Right cardiac atrium (tissue), 5 donors: ENCODE results near the gene PES1. TPM values are rescaled to one million over a fixed set of nuclear protein-coding genes. Genes with fewer than 3 reads are reported as not detected.

Source experiments
- ATAC-seq, 2 donors: fragments of 200-7000 bp; cut with Tn5 transposase; one replicate each; pipeline versions ENCODE4 v1.8.0 to v1.9.1; 2020; ENCODE audit warnings: moderate library complexity in 2 of 2, mild to moderate bottlenecking in 1 of 2
- DNase-seq, 3 donors: peaks; one replicate each; pipeline ENCODE4 v3.0.0-alpha.2; 2020
- H3K27ac ChIP-seq: one replicate; pipeline ENCODE4 v1.5.1; 2013; ENCODE audit warnings: mild to moderate bottlenecking, low read length, control low read depth, moderate library complexity
- H3K27me3 ChIP-seq: one replicate; pipeline ENCODE4 v1.6.1; 2013; ENCODE audit not compliant: control insufficient read depth, insufficient read depth
- H3K4me1 ChIP-seq: one replicate; pipeline ENCODE4 v1.6.1; 2013; ENCODE audit warnings: low read length; ENCODE audit not compliant: control insufficient read depth, insufficient read depth
- H3K4me3 ChIP-seq: one replicate; pipeline ENCODE4 v1.5.1; 2013; ENCODE audit warnings: low read length, control low read depth
- H3K9me3 ChIP-seq: one replicate; pipeline ENCODE4 v1.6.1; 2013; ENCODE audit warnings: low read length; ENCODE audit not compliant: control insufficient read depth
- WGBS: extraction: QIAGEN DNeasy Blood & Tissue Kit; methylation state at CpG from one replicate; pipeline ENCODE4 v1.1.7; 2013; 5-methylcytosine and 5-hydroxymethylcytosine counted together
- intact Hi-C, 4 donors: fragments of 100-400 bp; cut with DNase I; formaldehyde crosslinking; loops; one replicate each; pipeline versions ENCODE4 v1.11.0 to v1.14.0; 2022 to 2023
- polyA plus RNA-seq: library from polyadenylated mRNA; stranded (reverse); fragments of 200-250 nt; gene quantifications from one replicate; pipeline ENCODE4 v1.2.3, GENCODE V29; 2013
- total RNA-seq, 4 donors: library from RNA; stranded (reverse); fragmentation: NEBNext Ultra II Directional; extraction: Animal tissue kit (Norgen Biotek cat#: 25700); gene quantifications; one replicate each; pipeline ENCODE4 v1.2.1, GENCODE V29; 2021
- donor health status: healthy with polysubstance abuse.
- donor health status: DM: no; HTN: yes; CAD: no.
- donor health status: DM: no; HTN: no; CAD: no.
- donor health status: DM: no; HTN: yes; CAD: no; lungs with severe emphysema.
- donor health status: DM: yes; HTN: yes; CAD: no.

PES1 gene
- total and polyA plus RNA-seq, 5 donors = 20.1 to 31.9 (median 23.7) TPM

DNA sequence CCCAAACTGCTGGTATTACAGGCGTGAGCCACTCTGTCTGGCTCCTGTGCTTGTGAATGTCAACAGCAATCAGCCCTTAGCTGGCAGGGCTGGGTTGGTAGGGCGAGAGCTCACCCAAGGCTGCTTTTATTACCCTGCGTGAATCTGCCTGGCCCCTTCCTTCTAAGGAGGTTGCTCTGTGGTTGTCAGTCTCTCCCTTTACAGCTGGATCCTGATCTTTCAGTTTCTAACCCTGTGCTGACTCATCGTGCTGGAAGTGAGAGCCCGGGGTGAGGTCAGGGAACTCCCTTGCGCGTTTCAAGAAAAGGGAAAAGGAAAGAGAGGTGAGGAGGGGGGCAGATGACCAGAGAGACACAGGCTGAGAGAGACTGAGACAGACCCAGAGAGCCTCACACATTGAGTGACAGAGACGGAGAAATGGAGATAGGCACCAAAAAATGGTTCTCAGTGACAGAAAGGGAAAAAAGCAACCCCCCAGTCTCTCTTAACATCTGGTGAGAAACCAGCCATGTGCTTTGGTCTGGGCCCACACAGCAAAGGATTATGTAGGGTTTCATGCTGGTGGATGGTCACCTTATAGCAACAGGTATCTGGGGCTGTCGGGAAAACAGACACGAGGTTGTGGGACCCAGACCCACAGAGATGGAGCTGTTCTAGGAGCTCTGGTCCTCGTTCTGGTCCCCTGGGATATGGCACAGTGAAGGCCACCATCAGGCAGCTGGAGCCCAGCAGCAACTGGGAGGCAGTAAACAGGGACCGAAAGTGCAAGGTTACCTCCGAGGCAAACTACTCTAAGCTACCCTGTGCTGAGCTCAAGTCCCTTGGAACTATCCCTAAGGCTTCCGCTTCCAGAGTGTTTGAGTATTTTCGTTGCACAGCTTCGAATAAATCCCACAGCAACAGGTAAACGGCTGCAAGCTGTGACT is 17.8 kb upstream of the PES1 start:
- 59% methylated on average over 17 of the region's 17 CpGs for WGBS
- H3K4me1 ChIP-seq = no peaks in the 10 kb centered on the region
- no peaks in the 10 kb centered on the region for H3K9me3 ChIP-seq
- H3K4me3 ChIP-seq = no peak overlapping the region
- H3K27me3 ChIP-seq = no peaks in the 10 kb centered on the region
- H3K27ac ChIP-seq = no peak overlapping the region
- intact Hi-C loops = no loop called here
- peak; percentile 59 to 69 for ATAC-seq
- DNase-seq = peak in 2 of 3 donors; percentile 59 to 70

DNA sequence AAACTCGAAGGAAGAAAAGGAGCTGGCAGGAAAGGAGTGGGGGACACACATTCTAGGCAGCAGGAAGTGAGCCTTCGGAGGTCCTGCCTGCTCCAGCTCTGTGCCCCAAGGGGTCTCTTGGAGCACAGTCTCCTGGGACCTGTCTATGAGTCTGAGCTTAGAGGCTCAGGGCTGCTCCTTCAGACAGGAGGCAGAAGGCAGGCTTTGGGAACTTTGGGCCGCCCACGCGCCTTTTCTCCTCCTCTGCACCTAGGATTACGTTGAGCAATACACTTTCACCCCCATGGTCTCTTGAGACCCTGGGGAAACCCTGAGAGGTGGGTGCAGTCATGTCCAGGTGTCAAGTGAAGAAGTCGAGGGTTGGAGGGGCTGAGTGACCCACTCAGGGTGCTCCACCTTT is 16.2 kb upstream of the PES1 start:
- H3K4me3 ChIP-seq = no peak overlapping the region
- DNase-seq = no peak
- intact Hi-C loops = no loop called here

DNA sequence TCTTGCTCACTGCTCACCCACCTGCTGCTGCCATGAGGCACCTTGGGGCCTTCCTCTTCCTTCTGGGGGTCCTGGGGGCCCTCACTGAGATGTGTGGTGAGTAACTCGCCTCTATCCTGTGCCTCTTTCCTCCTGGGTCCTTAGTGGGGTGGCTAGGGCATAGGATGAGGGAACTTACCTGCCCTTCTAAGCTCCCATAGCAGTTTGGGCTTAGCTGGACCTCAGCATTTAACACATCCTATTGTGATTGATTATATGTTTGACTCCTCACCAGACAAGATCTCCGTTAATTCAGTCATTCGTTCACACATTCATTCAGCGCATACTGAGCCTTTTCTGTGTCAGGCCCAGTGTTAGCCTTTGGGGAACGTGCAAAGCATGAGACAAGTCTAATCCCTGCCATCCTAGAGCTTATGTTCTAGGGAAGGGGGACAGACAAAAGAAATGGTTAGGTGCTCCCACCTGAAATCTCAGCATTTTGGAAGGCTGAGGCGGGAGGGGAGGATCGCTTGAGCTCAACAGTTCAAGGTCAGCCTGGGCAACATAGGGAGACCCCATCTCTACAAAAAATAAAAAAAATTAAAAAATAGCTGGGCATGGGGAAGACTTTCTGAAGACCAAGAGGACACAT is 15.7 kb upstream of the PES1 start:
- ATAC-seq = no peak
- Histone ChIP-seq H3K27me3 (no peaks in the 10 kb centered on the region), H3K9me3 (no peaks in the 10 kb centered on the region), H3K4me1 (no peaks in the 10 kb centered on the region), H3K4me3 (peak overlapping the region; percentile 90), H3K27ac (peak overlapping the region; percentile 84)
- WGBS = 70% methylated on average over 7 of the region's 7 CpGs
- intact Hi-C loops = no loop called here
- DNase-seq = no peak

More for the DNA sequence above, 16.2 kb upstream of the PES1 start:
- 81% methylated on average over 7 of the region's 7 CpGs for WGBS
- no peak for ATAC-seq
- Histone ChIP-seq H3K27ac (no peak overlapping the region), H3K4me1 (no peaks in the 10 kb centered on the region), H3K9me3 (no peaks in the 10 kb centered on the region), H3K27me3 (no peaks in the 10 kb centered on the region)

DNA sequence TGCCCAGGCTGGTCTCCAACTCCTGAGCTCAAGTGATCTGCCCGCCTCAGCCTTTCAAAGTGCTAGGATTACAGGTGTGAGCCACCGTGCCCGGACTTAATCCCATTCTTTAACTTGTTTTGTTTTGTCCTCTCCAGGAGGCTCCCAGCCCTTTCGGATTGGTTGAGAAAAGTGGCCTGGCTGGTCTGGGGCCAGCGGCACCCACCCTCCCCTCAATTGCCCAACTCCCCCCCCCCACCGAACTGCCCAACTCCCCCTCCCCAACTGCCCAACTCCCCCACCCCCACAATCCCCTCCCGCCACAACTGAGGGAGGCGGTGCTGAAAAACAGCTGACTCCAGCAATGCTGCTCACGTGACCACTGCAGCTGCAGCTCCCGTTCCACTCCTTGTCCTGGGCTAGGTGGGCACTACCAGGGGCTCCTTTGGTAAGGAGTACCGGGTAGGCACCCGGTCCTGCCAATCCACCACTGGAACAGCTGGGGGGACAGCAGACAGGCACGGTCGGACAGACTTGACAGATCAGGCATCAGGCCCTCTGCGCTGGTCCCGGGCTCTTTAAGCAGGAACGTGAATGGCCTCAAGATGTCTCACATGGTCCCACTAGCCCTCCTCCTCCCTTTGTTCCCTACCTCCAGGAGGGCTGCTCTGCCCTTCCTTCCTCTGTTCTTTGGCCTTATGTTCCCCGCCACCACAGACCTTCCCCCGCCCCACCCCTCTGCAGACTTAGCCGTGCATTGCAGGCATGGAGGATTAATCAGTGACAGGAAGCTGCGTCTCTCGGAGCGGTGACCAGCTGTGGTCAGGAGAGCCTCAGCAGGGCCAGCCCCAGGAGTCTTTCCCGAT is 15.0 kb upstream of the PES1 start, which contains the start of gene TCN2:
Gene TCN2 (plus strand): TSS at position 720 of the 845 bp plus-strand sequence. CDS start 158 bp downstream, outside the sequence.
- Histone ChIP-seq H3K9me3 (no peaks in the 10 kb centered on the region), H3K27me3 (no peaks in the 10 kb centered on the region), H3K4me1 (no peaks in the 10 kb centered on the region), H3K27ac (peak within 1 kb of the TSS; percentile 91), H3K4me3 (peak within 1 kb of the TSS; percentile 90)
- WGBS = under 1% methylated on average over 24 of the region's 24 CpGs
- ATAC-seq (peak; percentile 84 to 93), DNase-seq (peak; percentile 79 to 86 (median 82))
- intact Hi-C loops = no loop called here

DNA sequence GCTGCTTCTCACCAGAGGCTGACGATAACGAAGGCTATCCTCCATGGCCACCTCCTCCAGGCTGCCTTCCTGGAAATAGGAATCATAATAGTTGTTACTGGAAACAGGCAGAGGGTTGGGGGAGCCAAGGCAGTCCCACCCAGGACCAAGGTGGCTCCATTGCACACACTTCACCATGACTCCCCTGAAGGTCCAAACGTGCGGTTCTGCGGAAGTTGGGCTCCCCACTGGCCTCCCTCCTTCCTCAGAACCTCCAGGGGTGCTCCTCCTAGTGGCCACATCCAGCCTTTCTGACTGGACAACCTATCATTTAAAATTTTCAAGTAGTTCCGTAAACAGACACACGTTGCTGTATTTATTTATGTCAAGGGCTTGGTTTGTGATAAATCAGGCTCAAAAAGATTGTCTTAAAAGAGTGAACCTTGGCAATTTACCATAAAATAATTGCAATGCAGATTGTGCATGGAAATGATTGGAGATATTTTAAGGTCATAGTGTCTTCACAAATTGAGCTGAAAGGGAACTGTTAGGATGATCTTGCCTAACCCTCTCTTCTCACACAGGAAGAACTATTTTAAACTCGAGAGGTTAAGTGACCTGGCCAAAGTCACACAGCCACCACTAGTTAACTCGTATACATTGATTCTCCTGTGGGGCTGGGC is 13.9 kb upstream of the PES1 start:
- intact Hi-C loops = no loop called here
- ATAC-seq (peak; percentile 16 to 33), DNase-seq (peak; percentile 61 to 83 (median 78))
- H3K27me3 ChIP-seq = no peaks in the 10 kb centered on the region
- no peak overlapping the region for H3K27ac ChIP-seq
- no peaks in the 10 kb centered on the region for H3K9me3 ChIP-seq
- 24% methylated on average over 9 of the region's 9 CpGs for WGBS
- H3K4me3 ChIP-seq = peak overlapping the region; percentile 90
- no peaks in the 10 kb centered on the region for H3K4me1 ChIP-seq

DNA sequence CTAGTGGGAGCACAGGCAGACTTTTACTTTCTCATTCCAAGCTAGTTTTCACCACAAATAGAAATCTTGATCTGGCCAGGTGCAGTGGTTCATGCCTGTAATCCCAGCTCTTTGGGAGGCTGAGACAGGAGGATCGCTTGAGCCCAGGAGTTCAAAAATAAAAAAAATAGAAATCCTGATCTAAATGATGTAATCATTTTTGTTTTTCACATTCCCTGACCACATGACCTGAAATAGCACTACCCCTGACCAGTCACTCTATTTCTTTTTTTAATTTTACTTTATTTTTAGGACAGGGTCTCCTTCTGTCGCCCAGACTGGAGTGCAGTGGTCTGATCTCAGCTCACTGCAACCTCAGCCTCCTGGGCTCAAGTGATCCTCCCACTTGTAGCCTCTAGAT is 13.0 kb upstream of the PES1 start:
- no peaks in the 10 kb centered on the region for H3K9me3 ChIP-seq
- no peak for DNase-seq

DNA sequence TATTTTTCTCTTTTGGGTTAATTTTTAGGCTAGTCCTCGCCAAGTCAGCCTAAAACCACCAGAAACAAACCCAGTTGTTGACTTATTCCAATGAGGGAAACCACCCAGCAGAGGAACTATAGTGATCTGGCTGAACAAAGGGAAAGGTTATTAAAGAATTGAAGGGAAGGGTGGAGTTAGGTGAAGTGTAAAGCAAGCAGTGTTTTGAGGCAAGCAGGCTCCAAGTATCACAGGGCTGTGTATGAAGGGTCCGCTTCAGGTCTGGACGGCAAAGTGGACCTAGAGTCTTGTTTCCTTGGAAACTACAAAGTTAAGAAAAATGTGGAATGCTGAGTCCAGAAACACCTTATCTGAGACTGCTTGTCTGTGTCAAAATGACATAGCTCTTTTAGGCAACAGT is 12.1 kb upstream of the PES1 start:
- no peaks in the 10 kb centered on the region for H3K27me3 ChIP-seq

More for the DNA sequence above, 13.0 kb upstream of the PES1 start:
- H3K27me3 ChIP-seq = no peaks in the 10 kb centered on the region
- intact Hi-C loops = no loop called here
- WGBS = 88% methylated on average over 2 of the region's 2 CpGs
- H3K4me1 ChIP-seq = no peaks in the 10 kb centered on the region
- H3K4me3 ChIP-seq = no peak overlapping the region
- no peak for ATAC-seq
- no peak overlapping the region for H3K27ac ChIP-seq

DNA sequence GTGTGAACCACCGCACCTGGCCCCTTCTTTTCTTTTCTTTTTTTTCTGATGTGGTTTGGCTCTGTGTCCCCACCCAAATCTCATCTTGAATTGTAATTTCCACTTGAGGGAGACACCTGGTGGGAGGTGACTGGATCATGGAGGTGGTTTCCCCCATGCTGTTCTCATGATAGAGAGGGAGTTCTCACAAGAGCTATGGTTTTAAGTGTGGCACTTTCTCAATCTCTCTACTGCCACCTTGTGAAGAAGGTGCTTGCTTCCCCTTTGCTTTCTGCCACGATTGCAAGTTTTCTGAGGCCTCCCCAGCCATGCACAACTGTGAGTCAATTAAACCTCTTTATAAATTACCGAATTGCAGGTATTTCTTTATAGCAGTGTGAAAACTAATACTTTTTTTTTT is 10.3 kb upstream of the PES1 start:
- ATAC-seq (no peak), DNase-seq (no peak)
- Histone ChIP-seq H3K4me3 (no peak overlapping the region), H3K27me3 (no peaks in the 10 kb centered on the region), H3K9me3 (no peaks in the 10 kb centered on the region), H3K27ac (no peak overlapping the region), H3K4me1 (no peaks in the 10 kb centered on the region)
- 66% methylated on average over 3 of the region's 3 CpGs for WGBS
- intact Hi-C loops = no loop called here

More for the DNA sequence above, 12.1 kb upstream of the PES1 start:
- H3K4me3 ChIP-seq = no peak overlapping the region
- no peaks in the 10 kb centered on the region for H3K9me3 ChIP-seq
- H3K4me1 ChIP-seq = no peaks in the 10 kb centered on the region
- DNase-seq (no peak), ATAC-seq (no peak)
- intact Hi-C loops = no loop called here
- no peak overlapping the region for H3K27ac ChIP-seq
- WGBS = 77% methylated on average over 3 of the region's 3 CpGs

DNA sequence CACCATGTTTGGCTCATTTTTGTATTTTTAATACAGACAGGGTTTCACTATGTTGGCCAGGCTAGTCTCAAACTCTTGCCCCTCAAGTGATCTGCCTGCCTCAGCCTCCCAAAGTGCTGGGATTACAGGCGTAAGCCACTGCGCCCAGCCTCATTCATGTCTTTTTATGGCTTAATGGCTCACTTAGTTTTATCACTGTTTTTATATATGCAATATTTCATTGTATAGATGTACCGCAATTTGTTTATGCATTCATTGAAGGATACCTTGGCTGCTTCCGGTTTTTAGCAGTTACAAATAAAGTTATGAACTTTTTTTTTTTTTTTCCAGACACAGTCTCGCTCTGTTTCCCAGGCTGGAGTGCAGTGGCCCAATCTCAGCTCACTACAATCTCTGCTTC is 9.8 kb upstream of the PES1 start:
- Histone ChIP-seq H3K4me3 (no peak overlapping the region), H3K27me3 (no peaks in the 10 kb centered on the region), H3K27ac (no peak overlapping the region), H3K9me3 (no peaks in the 10 kb centered on the region), H3K4me1 (no peaks in the 10 kb centered on the region)
- no peak for ATAC-seq
- intact Hi-C loops = no loop called here
- WGBS = 90% methylated on average over 5 of the region's 5 CpGs
- no peak for DNase-seq

DNA sequence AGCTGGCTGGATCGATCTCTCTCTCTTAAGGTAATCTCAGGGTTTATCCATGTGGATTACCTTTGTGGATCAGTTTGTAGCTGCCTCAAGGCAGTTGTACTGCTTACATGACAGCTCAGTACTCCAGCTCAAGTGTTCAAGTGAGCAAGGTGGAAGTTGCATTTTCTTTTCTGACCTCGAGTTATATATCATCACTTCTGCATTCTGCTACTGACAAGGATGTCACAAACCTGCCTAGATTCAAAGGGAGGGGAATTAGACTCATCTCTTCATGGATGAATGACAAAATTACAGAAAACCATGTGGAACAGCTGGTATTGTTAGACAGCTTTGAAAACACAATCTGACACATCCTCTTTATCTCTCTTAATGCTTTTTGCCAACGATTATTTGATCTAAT is 9.2 kb upstream of the PES1 start:
- DNase-seq (no peak), ATAC-seq (no peak)
- no peaks in the 10 kb centered on the region for H3K9me3 ChIP-seq
- H3K27ac ChIP-seq = no peak overlapping the region
- H3K27me3 ChIP-seq = no peaks in the 10 kb centered on the region
- 53% methylated on average over 3 of the region's 3 CpGs for WGBS
- intact Hi-C loops = no loop called here
- H3K4me3 ChIP-seq = no peak overlapping the region
- no peaks in the 10 kb centered on the region for H3K4me1 ChIP-seq
